HL-60 (cell line): ENCODE results near the gene FTSJ1.

Experiments used
- DNase-seq, 2 experiments: peaks; one replicate each; pipeline ENCODE4 v3.0.0-alpha.2; 2010 to 2020; ENCODE audit warnings: low read depth in 1 of 2, low spot score in 1 of 2
- H3K27ac ChIP-seq: fragments of 250-450 bp; sonication (Bioruptor Pico); replicated peaks from 2 replicates; pipeline ENCODE4 v1.5.1; 2020; ENCODE audit warnings: mild to moderate bottlenecking, moderate library complexity
- H3K27me3 ChIP-seq: fragments of 250-450 bp; sonication (Bioruptor Pico); 2 replicates; pipeline ENCODE4 v1.5.1; 2021; ENCODE audit warnings: mild to moderate bottlenecking, moderate library complexity; ENCODE audit not compliant: insufficient read depth, poor library complexity, severe bottlenecking
- H3K4me3 ChIP-seq: replicated peaks from 2 replicates; pipeline ENCODE4 v1.5.1; 2011; ENCODE audit warnings: mild to moderate bottlenecking, control low read depth, low read length; ENCODE audit not compliant: insufficient read depth
- CTCF ChIP-seq: IDR thresholded peaks from one replicate; pipeline ENCODE4 v1.5.1; 2011; ENCODE audit warnings: low read length, control low read depth, inconsistent platforms; ENCODE audit not compliant: insufficient read depth
- GABPA ChIP-seq: IDR thresholded peaks from 2 replicates; pipeline ENCODE4 v1.6.1; 2012; ENCODE audit warnings: low read depth
- POLR2AphosphoS5 ChIP-seq: IDR thresholded peaks from 2 replicates; pipeline ENCODE4 v1.6.1; 2012; ENCODE audit warnings: low read depth
- SPI1 ChIP-seq: IDR thresholded peaks from 2 replicates; pipeline ENCODE4 v1.6.1; 2012; ENCODE audit warnings: low read depth, mild to moderate bottlenecking, borderline replicate concordance
- TF ChIP-seq, protein P1 (sequence below): IDR thresholded peaks from 2 replicates; pipeline ENCODE4 v1.6.1; 2012; ENCODE audit warnings: low read depth; ENCODE audit not compliant: insufficient replicate concordance

The FTSJ1 gene

DNA sequence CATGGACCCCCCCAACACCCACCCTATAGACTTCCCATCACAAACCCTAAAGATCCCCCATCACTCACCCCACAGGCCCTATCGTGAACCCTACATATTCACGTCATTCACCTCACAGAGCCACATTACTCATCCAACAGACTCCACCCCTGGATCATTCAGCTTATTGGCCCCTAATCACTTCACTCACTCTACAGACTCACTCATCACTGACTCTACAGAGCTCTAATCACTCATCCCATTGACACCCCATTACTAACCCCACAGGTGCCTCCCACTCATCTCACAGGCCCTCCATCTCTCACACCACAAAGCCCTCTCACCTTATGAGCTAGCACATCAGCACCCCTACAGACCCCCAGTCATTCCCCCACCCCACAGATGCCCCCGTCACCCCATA, 57.2 kb downstream of the FTSJ1 start:
- no peak for DNase-seq
- H3K27ac ChIP-seq: no peak overlapping the region
- no peak overlapping the region for H3K4me3 ChIP-seq
- no peaks in the 10 kb centered on the region for H3K27me3 ChIP-seq
- TF ChIP-seq GABPA (no peak), SPI1 (no peak), POLR2AphosphoS5 (no peak), CTCF (no peak)
- TF ChIP-seq, protein P1, sequence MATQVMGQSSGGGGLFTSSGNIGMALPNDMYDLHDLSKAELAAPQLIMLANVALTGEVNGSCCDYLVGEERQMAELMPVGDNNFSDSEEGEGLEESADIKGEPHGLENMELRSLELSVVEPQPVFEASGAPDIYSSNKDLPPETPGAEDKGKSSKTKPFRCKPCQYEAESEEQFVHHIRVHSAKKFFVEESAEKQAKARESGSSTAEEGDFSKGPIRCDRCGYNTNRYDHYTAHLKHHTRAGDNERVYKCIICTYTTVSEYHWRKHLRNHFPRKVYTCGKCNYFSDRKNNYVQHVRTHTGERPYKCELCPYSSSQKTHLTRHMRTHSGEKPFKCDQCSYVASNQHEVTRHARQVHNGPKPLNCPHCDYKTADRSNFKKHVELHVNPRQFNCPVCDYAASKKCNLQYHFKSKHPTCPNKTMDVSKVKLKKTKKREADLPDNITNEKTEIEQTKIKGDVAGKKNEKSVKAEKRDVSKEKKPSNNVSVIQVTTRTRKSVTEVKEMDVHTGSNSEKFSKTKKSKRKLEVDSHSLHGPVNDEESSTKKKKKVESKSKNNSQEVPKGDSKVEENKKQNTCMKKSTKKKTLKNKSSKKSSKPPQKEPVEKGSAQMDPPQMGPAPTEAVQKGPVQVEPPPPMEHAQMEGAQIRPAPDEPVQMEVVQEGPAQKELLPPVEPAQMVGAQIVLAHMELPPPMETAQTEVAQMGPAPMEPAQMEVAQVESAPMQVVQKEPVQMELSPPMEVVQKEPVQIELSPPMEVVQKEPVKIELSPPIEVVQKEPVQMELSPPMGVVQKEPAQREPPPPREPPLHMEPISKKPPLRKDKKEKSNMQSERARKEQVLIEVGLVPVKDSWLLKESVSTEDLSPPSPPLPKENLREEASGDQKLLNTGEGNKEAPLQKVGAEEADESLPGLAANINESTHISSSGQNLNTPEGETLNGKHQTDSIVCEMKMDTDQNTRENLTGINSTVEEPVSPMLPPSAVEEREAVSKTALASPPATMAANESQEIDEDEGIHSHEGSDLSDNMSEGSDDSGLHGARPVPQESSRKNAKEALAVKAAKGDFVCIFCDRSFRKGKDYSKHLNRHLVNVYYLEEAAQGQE: no peak
